Left lung (tissue), 10 donors: ENCODE measurements around the gene RCBTB1. TPM values are rescaled to one million over a fixed set of nuclear protein-coding genes. Genes with fewer than 3 reads are reported as not detected.

Source experiments
- ATAC-seq: fragments of 200-7000 bp; cut with Tn5 transposase; one replicate; pipeline ENCODE4 v1.9.1; 2020; ENCODE audit warnings: moderate library complexity
- DNase-seq, 4 donors: peaks; one replicate each; pipeline ENCODE4 v3.0.0-alpha.2; 2013 to 2020
- H3K27ac ChIP-seq, 2 donors: fragments of 200-600 bp; sonication (generic) in 1 of 2; one replicate each; pipeline versions ENCODE4 v1.5.0 to v1.8.0; 2020 to 2021
- H3K27me3 ChIP-seq, 2 donors: fragments of 200-600 bp; sonication (generic) in 1 of 2; one replicate each; pipeline versions ENCODE4 v1.5.0 to v1.8.0; 2020 to 2021
- H3K36me3 ChIP-seq, 2 donors: fragments of 200-600 bp; sonication (generic) in 1 of 2; one replicate each; pipeline versions ENCODE4 v1.5.0 to v1.8.0; 2020 to 2021
- H3K4me1 ChIP-seq, 2 donors: fragments of 200-600 bp; one replicate each; pipeline ENCODE4 v1.8.0; 2021
- H3K4me3 ChIP-seq, 2 donors: fragments of 200-600 bp; sonication (generic) in 1 of 2; one replicate each; pipeline versions ENCODE4 v1.5.0 to v1.8.0; 2020 to 2021; ENCODE audit warnings: mild to moderate bottlenecking in 1 of 2
- H3K9me3 ChIP-seq, 2 donors: fragments of 200-600 bp; sonication (generic) in 1 of 2; one replicate each; pipeline versions ENCODE4 v1.5.0 to v1.8.0; 2020 to 2021
- intact Hi-C, 2 donors: fragments of 100-400 bp; cut with DNase I; formaldehyde crosslinking; loops; one replicate each; pipeline versions ENCODE4 v1.11.2 to v1.14.2; 2022
- polyA plus RNA-seq, 6 donors: library from polyadenylated mRNA; unstranded; fragments of 120-200 nt; gene quantifications; one replicate each; pipeline ENCODE4 v1.2.1, GENCODE V29; 2013; ENCODE audit not compliant: insufficient read length in 6 of 6
- total RNA-seq, 2 donors: library from RNA; stranded (reverse); fragmentation: NEBNext Ultra II Directional; extraction: Animal tissue kit (Norgen Biotek cat#: 25700); gene quantifications; one replicate each; pipeline ENCODE4 v1.2.1, GENCODE V29; 2021
- TF ChIP-seq, protein P1 (sequence below), 2 donors: fragments of 200-600 bp; sonication (generic) in 1 of 2; IDR thresholded peaks; one replicate each; pipeline versions ENCODE4 v1.5.0 to v1.8.0; 2021; ENCODE audit warnings: antibody characterized with exemption in 2 of 2
- donor health status: DM: no; HTN: yes; CAD: no.
- donor health status: DM: no; HTN: no; CAD: no.

The RCBTB1 gene
- total and polyA plus RNA-seq, 8 donors, result 24.1 to 39.8 (median 35.4) TPM

GRCh38 chr13:49528161-49528560 lies 57.2 kb downstream of the RCBTB1 start:
- intact Hi-C loops, result no loop called here
- Histone ChIP-seq H3K36me3 (peaks cover 0 to 65% of the 10 kb centered on the region in 2 donors), H3K27ac (no peak overlapping the region)

GRCh38 chr13:49527123-49527522 lies 58.2 kb downstream of the RCBTB1 start:
- Histone ChIP-seq H3K9me3 (no peaks in the 10 kb centered on the region), H3K4me3 (no peak overlapping the region), H3K36me3 (peaks cover 0 to 75% of the 10 kb centered on the region in 2 donors), H3K4me1 (peaks cover 0 to 6% of the 10 kb centered on the region in 2 donors), H3K27me3 (no peaks in the 10 kb centered on the region), H3K27ac (no peak overlapping the region)
- DNase-seq, result no peak
- TF ChIP-seq, protein P1, sequence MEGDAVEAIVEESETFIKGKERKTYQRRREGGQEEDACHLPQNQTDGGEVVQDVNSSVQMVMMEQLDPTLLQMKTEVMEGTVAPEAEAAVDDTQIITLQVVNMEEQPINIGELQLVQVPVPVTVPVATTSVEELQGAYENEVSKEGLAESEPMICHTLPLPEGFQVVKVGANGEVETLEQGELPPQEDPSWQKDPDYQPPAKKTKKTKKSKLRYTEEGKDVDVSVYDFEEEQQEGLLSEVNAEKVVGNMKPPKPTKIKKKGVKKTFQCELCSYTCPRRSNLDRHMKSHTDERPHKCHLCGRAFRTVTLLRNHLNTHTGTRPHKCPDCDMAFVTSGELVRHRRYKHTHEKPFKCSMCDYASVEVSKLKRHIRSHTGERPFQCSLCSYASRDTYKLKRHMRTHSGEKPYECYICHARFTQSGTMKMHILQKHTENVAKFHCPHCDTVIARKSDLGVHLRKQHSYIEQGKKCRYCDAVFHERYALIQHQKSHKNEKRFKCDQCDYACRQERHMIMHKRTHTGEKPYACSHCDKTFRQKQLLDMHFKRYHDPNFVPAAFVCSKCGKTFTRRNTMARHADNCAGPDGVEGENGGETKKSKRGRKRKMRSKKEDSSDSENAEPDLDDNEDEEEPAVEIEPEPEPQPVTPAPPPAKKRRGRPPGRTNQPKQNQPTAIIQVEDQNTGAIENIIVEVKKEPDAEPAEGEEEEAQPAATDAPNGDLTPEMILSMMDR (IDR thresholded peaks at IDR 0.05), result no peak
- intact Hi-C loops, result no loop called here
- no peak for ATAC-seq

More at GRCh38 chr13:49528161-49528560, 57.2 kb downstream of the RCBTB1 start:
- Histone ChIP-seq H3K4me1 (peaks cover 0 to 6% of the 10 kb centered on the region in 2 donors), H3K4me3 (no peak overlapping the region), H3K9me3 (no peaks in the 10 kb centered on the region), H3K27me3 (no peaks in the 10 kb centered on the region)
- TF ChIP-seq, protein P1 (IDR thresholded peaks at IDR 0.05), result no peak
- no peak for ATAC-seq
- DNase-seq, result no peak

DNA sequence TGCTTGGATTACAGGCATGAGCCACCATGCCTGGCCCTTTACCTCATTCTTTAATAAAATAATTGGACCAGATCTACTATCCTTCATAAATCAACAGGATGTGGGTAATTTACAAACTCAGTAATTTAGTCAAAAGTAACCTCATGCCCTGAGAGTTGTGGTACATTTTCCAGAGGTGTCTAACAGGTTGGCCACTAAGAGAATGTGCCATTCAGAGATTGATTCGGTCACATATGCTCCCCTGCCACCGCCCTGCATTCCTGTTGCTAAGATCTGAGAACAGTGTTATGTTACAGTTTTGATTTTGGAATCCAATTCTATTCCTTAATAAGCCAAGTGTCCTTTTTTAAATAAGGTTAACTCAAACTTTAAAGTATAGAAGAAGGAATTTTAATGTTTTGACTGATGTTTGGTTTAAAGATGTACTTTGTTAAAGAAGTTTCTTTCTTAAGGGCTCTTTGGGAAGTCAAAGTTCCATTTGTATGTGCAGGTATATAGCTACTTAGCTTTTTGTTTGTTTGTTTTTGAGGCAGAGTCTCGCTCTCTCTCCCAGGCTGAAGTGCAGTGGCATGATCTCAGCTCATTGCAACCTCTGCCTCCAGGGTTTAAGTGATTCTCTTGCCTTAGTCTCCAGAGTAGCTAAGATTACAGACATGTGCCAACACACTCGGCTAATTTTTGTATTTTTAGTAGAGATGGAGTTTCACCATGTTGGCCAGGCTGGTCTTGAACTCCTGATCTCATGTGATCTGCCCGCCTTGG lies 60.4 kb downstream of the RCBTB1 start:
- TF ChIP-seq, protein P1 (IDR thresholded peaks at IDR 0.05), result no peak
- no peak overlapping the region for H3K27ac ChIP-seq
- H3K4me3 ChIP-seq, result no peak overlapping the region
- peaks cover 0 to 93% of the 10 kb centered on the region in 2 donors for H3K36me3 ChIP-seq
- intact Hi-C loops, result no loop called here
- DNase-seq (no peak), ATAC-seq (peak; percentile 75)
- no peaks in the 10 kb centered on the region for H3K9me3 ChIP-seq
- H3K4me1 ChIP-seq, result peaks cover 0 to 2% of the 10 kb centered on the region in 2 donors
- no peaks in the 10 kb centered on the region for H3K27me3 ChIP-seq

- Histone ChIP-seq H3K4me3 (no peak overlapping the region), H3K27me3 (no peaks in the 10 kb centered on the region), H3K36me3 (peaks cover 0 to 94% of the 10 kb centered on the region in 2 donors), H3K9me3 (no peaks in the 10 kb centered on the region), H3K27ac (no peak overlapping the region), H3K4me1 (no peaks in the 10 kb centered on the region)
- DNase-seq (no peak), ATAC-seq (no peak)
- TF ChIP-seq, protein P1 (IDR thresholded peaks at IDR 0.05), result no peak
- intact Hi-C loops, result no loop called here
These were observed 64.1 kb downstream of the RCBTB1 start for GRCh38 chr13:49521224-49521623.

DNA sequence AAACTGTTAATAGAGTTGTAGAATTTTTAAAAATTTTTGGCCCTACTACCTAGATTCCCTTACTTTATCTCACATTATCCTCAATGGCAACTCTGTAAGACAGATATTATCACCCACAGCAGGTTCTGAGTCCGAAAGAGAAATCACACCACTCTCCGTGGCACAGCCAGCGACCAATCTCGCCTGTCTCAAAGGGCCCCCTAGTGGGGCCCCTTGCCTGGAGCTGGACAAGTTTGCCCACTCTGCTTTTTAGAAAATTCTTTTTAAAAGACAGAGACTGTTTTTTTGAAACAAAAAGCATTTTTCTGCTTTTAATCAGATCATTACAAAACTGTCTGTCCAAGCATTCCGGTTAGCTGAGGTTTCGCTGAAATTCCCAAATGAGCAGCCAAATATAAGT lies 67.9 kb downstream of the RCBTB1 start:
- H3K9me3 ChIP-seq, result no peaks in the 10 kb centered on the region
- H3K27me3 ChIP-seq, result no peaks in the 10 kb centered on the region
- no peak overlapping the region for H3K4me3 ChIP-seq
- no peak for ATAC-seq
- peaks cover 0 to 95% of the 10 kb centered on the region in 2 donors for H3K36me3 ChIP-seq
- H3K27ac ChIP-seq, result no peak overlapping the region
- no peaks in the 10 kb centered on the region for H3K4me1 ChIP-seq
- DNase-seq, result no peak
- intact Hi-C loops, result no loop called here
- TF ChIP-seq, protein P1 (IDR thresholded peaks at IDR 0.05), result no peak
